K562 (cell line): ENCODE results near the gene SCYL2. TPM values are rescaled to one million over a fixed set of nuclear protein-coding genes. Genes with fewer than 3 reads are reported as not detected.

Experiments
- ATAC-seq: fragments of 200-7000 bp; cut with Tn5 transposase; 3 replicates; pipeline ENCODE4 v1.9.1; 2020; ENCODE audit warnings: moderate library complexity
- BruUV-seq: library from RNA; stranded (reverse); fragments of 400-500 nt; replicated peaks from 2 replicates; lab custom pipeline; 2021; lab: Mats Ljungman, UMichigan
- CTCF ChIA-PET: fragments of 300-600 bp; formaldehyde crosslinking; extraction: SDS; loops from one replicate; lab custom pipeline; 2021; ENCODE audit warnings: low intra/inter-chr PET ratio; lab: Yijun Ruan, JAX
- POLR2A ChIA-PET: fragments of 300-600, 350-650 bp; sonication (Branson Sonifier 250); formaldehyde crosslinking; extraction: SDS; loops from one replicate; lab custom pipeline; 2021; ENCODE audit warnings: antibody characterized with exemption, inconsistent platforms; lab: Yijun Ruan, JAX
- DNase-seq, 4 experiments: peaks; one replicate each; pipeline versions ENCODE4 v3.0.0 to v3.0.0-alpha.2; 2011 to 2018; ENCODE audit warnings: low spot score in 3 of 4, mixed read lengths in 3 of 4; ENCODE audit errors: extremely low read depth in 1 of 4
- FAIRE-seq: peaks from 2 replicates; lab custom pipeline; 2011; peaks lifted over from hg19 to GRCh38; lab: Jason Lieb, UNC
- H2AFZ ChIP-seq: 2 replicates; pipeline ENCODE4 v1.6.0; 2011; ENCODE audit warnings: low read depth, low read length, control low read depth, inconsistent platforms
- H3K27ac ChIP-seq: fragments of 200-600 bp; 3 replicates; pipeline ENCODE4 v1.8.0; 2011; ENCODE audit warnings: low read depth, mild to moderate bottlenecking, control low read depth, inconsistent platforms, low read length, moderate library complexity, mixed read lengths; ENCODE audit errors: extremely low read depth
- H3K27me3 ChIP-seq, 2 experiments: fragments of 300-600 bp in 1 of 2; 2 replicates in 1 of 2; 3 replicates in 1 of 2; pipeline versions ENCODE4 v1.6.0 to v1.8.0; 2011; ENCODE audit warnings: inconsistent platforms in 2 of 2, low read length in 2 of 2, mild to moderate bottlenecking in 1 of 2, mixed read lengths in 1 of 2, moderate library complexity in 1 of 2; ENCODE audit not compliant: control insufficient read depth in 2 of 2, insufficient read depth in 2 of 2
- H3K36me3 ChIP-seq: fragments of 300-600 bp; 3 replicates; pipeline ENCODE4 v1.8.0; 2011; ENCODE audit warnings: mild to moderate bottlenecking, low read length, inconsistent platforms; ENCODE audit not compliant: control insufficient read depth, insufficient read depth
- H3K4me1 ChIP-seq, 2 experiments: fragments of 200-600 bp in 1 of 2; replicated peaks in 1 of 2; 2 replicates in 1 of 2; 3 replicates in 1 of 2; pipeline versions ENCODE4 v1.5.1 to v1.8.0; 2011; ENCODE audit warnings: inconsistent platforms in 2 of 2, low read length in 2 of 2, mild to moderate bottlenecking in 1 of 2, mixed read lengths in 1 of 2, moderate library complexity in 1 of 2; ENCODE audit not compliant: control insufficient read depth in 2 of 2, insufficient read depth in 2 of 2
- H3K4me2 ChIP-seq: 2 replicates; pipeline ENCODE4 v1.6.1; 2011; ENCODE audit warnings: low read length, control low read depth, inconsistent platforms, mixed read lengths; ENCODE audit not compliant: insufficient read depth
- H3K4me3 ChIP-seq: fragments of 200-600 bp; sonication (generic), shearing (Covaris generic); 2 replicates; pipeline ENCODE4 v1.5.1; 2016; ENCODE audit warnings: control low read depth, inconsistent platforms
- H3K79me2 ChIP-seq: fragments of 200-600 bp; 3 replicates; pipeline ENCODE4 v1.8.0; 2011; ENCODE audit warnings: low read length, inconsistent platforms; ENCODE audit not compliant: control insufficient read depth, insufficient read depth
- H3K9ac ChIP-seq, 2 experiments: 2 replicates each; pipeline versions ENCODE4 v1.6.0 to v1.6.1; 2011; ENCODE audit warnings: low read depth in 2 of 2, low read length in 2 of 2, control low read depth in 1 of 2, inconsistent platforms in 1 of 2, mild to moderate bottlenecking in 1 of 2, mixed read lengths in 1 of 2; ENCODE audit not compliant: insufficient read depth in 1 of 2
- H3K9me1 ChIP-seq: one replicate; pipeline ENCODE4 v1.6.0; 2011; ENCODE audit warnings: inconsistent platforms, mild to moderate bottlenecking, low read length, moderate library complexity; ENCODE audit not compliant: control insufficient read depth, insufficient read depth
- H3K9me3 ChIP-seq: replicated peaks from 2 replicates; pipeline ENCODE4 v1.5.1; 2011; ENCODE audit warnings: low read depth, low read length, inconsistent platforms; ENCODE audit not compliant: control insufficient read depth, insufficient read depth
- H4K20me1 ChIP-seq: replicated peaks from 2 replicates; pipeline ENCODE4 v1.6.1; 2011; ENCODE audit warnings: low read length, inconsistent platforms, mixed read lengths; ENCODE audit not compliant: control insufficient read depth, insufficient read depth
- CBX5 ChIP-seq: IDR thresholded peaks from 2 replicates; pipeline ENCODE4 v1.6.1; 2014; ENCODE audit warnings: low read depth, borderline replicate concordance
- CEBPG ChIP-seq, 3 experiments: fragments of 200-800 bp in 1 of 3; sonication (Bioruptor generic) in 1 of 3; sonication (generic) in 1 of 3; formaldehyde crosslinking in 1 of 3; IDR thresholded peaks in 2 of 3; conservative IDR thresholded peaks in 1 of 3; 2 replicates each; pipeline versions ENCODE4 v1.6.1 to v1.8.0; 2016 to 2022; ENCODE audit warnings: missing compliant biosample characterization in 2 of 3, missing genetic modification characterization in 2 of 3, mild to moderate bottlenecking in 1 of 3, missing genetic modification reagents in 1 of 3
- CTBP1 ChIP-seq: fragments of 450-650 bp; IDR thresholded peaks from 2 replicates; pipeline ENCODE4 v1.6.1; 2016; ENCODE audit warnings: borderline replicate concordance
- TCFL5 ChIP-seq: fragments of 250-450 bp; sonication (Bioruptor Pico); conservative IDR thresholded peaks from 2 replicates; pipeline ENCODE4 v1.6.1; 2021; ENCODE audit warnings: mild to moderate bottlenecking, moderate library complexity, matching md5 sums
- TEAD1 ChIP-seq, 2 experiments: fragments of 450-650 bp in 1 of 2; sonication (generic) in 1 of 2; formaldehyde crosslinking; IDR thresholded peaks; 2 replicates each; pipeline versions ENCODE4 v1.4.0 to v1.8.0; 2020 to 2022; ENCODE audit warnings: mild to moderate bottlenecking in 2 of 2, missing genetic modification reagents in 1 of 2
- ZFX ChIP-seq: sonication (generic); formaldehyde crosslinking; IDR thresholded peaks from 2 replicates; pipeline ENCODE4 v1.8.0; 2022; ENCODE audit warnings: mild to moderate bottlenecking, missing genetic modification reagents, moderate library complexity
- ZNF408 ChIP-seq: fragments of 250-450 bp; sonication (Bioruptor Pico); IDR thresholded peaks from 2 replicates; pipeline ENCODE4 v1.4.0; 2020; ENCODE audit warnings: low read depth, mild to moderate bottlenecking, moderate library complexity
- ZNF445 ChIP-seq: fragments of 250-450 bp; sonication (Bioruptor Pico); IDR thresholded peaks from 2 replicates; pipeline ENCODE4 v1.4.0; 2020; ENCODE audit warnings: low read depth, mild to moderate bottlenecking, moderate library complexity
- in situ Hi-C: fragments of 300-500 bp; cut with MboI; formaldehyde crosslinking; loops from 4 replicates; pipeline ENCODE4 v1.15.0; 2018; ENCODE audit warnings: inconsistent platforms, mixed read lengths
- intact Hi-C: fragments of 100-400 bp; cut with micrococcal nuclease; formaldehyde crosslinking; loops from 2 replicates; pipeline ENCODE4 v1.14.2; 2022
- polyA plus RNA-seq, 8 experiments: library from polyadenylated mRNA; depleted of rRNA in 4 of 8; stranded (reverse) in 5 of 8; unstranded in 3 of 8; fragments of >200 nt; fragmentation: Nextera tagmentation in 2 of 8; fragmentation: Illumina TruSeq in 1 of 8; extraction: Ambion mirVana in 2 of 8; extraction: Trizol in 1 of 8; gene quantifications; 2 replicates each; pipeline versions ENCODE4 v1.2.1 to v1.2.3, GENCODE V29; 2011 to 2014; ENCODE audit warnings: inconsistent platforms in 1 of 8, missing spikeins in 1 of 8
- total RNA-seq, 7 experiments: library from RNA; depleted of rRNA in 6 of 7; stranded (reverse); fragments of >200 nt in 6 of 7; fragmentation: Illumina TruSeq in 2 of 7; extraction: Trizol in 2 of 7; gene quantifications; 2 replicates each; pipeline versions ENCODE4 v1.2.1 to v1.2.3, GENCODE V29; 2011 to 2021; ENCODE audit warnings: low replicate concordance in 1 of 7
- TF ChIP-seq, protein P1 (sequence below): sonication (generic); formaldehyde crosslinking; IDR thresholded peaks from 2 replicates; pipeline ENCODE4 v1.8.0; 2022; ENCODE audit warnings: missing genetic modification reagents, mild to moderate bottlenecking, moderate library complexity, borderline replicate concordance

Gene SCYL2
- total and polyA plus RNA-seq, 9 of the 15 experiments (the other 6 are each of a cell fraction or from before 2014, with no cell fraction given), result 9.9 to 49.0 (median 32.9) TPM

DNA sequence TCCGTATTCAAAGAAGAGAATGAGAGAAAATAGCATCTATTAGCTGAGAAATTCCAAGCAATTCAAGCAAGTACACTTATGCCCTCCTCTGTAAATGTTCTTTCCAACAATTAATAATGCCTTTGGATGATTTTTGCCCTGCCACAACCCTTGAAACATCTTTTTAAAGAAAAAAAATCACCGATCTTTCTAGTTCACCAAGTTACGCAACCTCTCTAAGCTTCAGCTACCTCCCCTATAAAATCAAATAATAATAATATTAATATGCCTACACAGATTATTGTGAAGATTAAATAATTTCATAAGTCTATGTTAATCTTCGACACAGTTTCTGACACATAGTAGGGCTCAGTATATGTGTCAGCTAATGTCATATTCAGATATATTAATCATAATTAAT lies 19.2 kb upstream of the SCYL2 start (continued):
- TF ChIP-seq CEBPG (CRISPR knock-in tag; IDR thresholded peaks at IDR 0.05), result no peak
- peak in 1 of 2 experiments; percentile 63; a peak in 1 of 4 replicates for TF ChIP-seq CEBPG (tag; conservative IDR thresholded peaks at IDR 0.05 in 1 of 2, IDR thresholded peaks at IDR 0.05 in 1 of 2)
- TF ChIP-seq ZNF445, result no peak
- no peak for TF ChIP-seq ZFX (CRISPR knock-in tag)

DNA sequence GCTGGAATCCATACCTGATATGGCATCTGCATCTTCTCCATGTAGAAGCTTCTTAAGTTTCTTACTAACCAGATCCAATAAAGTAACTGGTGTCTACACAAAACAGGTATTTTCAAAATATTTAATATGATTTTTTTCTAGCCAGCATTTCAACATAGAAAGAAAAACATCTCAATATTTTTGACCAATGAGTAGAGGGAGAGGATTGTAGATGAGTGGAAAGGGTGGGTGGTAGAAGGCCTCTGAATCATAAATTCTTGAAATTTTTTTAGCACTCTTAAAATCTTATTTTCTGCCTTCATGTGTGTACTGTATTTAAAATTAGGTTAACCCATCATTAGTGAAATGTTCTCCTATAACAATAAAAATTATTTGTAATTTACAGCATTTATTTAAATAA lies 18.1 kb upstream of the SCYL2 start:
- in situ Hi-C loops (loop anchor here (10.0 kb wide), 1 partner anchor 326 kb away; the partner anchor contains the start of gene GAS2L3), intact Hi-C loops (no loop called here)
- no peaks in the 10 kb centered on the region for H4K20me1 ChIP-seq
- H3K27me3 ChIP-seq, result no peaks in the 10 kb centered on the region
- ATAC-seq, result no peak
- no peaks in the 10 kb centered on the region for H3K79me2 ChIP-seq
- no peak overlapping the region for H3K4me3 ChIP-seq
- H3K27ac ChIP-seq, result no peak overlapping the region
- POLR2A ChIA-PET, result no interaction called here
- no TSS peak for BruUV-seq
- CTCF ChIA-PET, result no interaction called here
- no peak overlapping the region for H2AFZ ChIP-seq
- FAIRE-seq, result no peak
- no peaks in the 10 kb centered on the region for H3K36me3 ChIP-seq
- no peak for DNase-seq
- TF ChIP-seq TCFL5 (CRISPR knock-in tag) (no peak), CTBP1 (no peak), TEAD1 (CRISPR knock-in tag; IDR thresholded peaks at IDR 0.05) (no peak), CBX5 (no peak), ZNF408 (CRISPR knock-in tag) (no peak)
- TF ChIP-seq, protein P1, sequence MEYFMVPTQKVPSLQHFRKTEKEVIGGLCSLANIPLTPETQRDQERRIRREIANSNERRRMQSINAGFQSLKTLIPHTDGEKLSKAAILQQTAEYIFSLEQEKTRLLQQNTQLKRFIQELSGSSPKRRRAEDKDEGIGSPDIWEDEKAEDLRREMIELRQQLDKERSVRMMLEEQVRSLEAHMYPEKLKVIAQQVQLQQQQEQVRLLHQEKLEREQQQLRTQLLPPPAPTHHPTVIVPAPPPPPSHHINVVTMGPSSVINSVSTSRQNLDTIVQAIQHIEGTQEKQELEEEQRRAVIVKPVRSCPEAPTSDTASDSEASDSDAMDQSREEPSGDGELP (CRISPR knock-in tag), result no peak
- H3K4me2 ChIP-seq, result no peak overlapping the region
- H3K9me3 ChIP-seq, result no peaks in the 10 kb centered on the region
- H3K4me1 ChIP-seq, result no peaks in the 10 kb centered on the region
- no peaks in the 10 kb centered on the region for H3K9me1 ChIP-seq
- H3K9ac ChIP-seq, result no peak overlapping the region
